SK-N-SH treated with all-trans-retinoic acid at 6 μM for 48 hours (cell line): ENCODE results near the gene SLC18A2.

ENCODE experiments used
- POU6F1 ChIP-seq: fragments of 250-450 bp; sonication (Bioruptor Pico); IDR thresholded peaks from 2 replicates; pipeline ENCODE4 v1.8.0; 2021; ENCODE audit warnings: low read depth, mild to moderate bottlenecking, moderate library complexity, borderline replicate concordance
- TCF4 ChIP-seq: fragments of 250-450 bp; sonication (Bioruptor Pico); IDR thresholded peaks from 2 replicates; pipeline ENCODE4 v1.8.0; 2021; ENCODE audit warnings: mild to moderate bottlenecking, moderate library complexity, borderline replicate concordance
- TOX ChIP-seq: fragments of 250-450 bp; sonication (Bioruptor Pico); IDR thresholded peaks from 2 replicates; pipeline ENCODE4 v1.8.0; 2021; ENCODE audit warnings: mild to moderate bottlenecking, moderate library complexity, borderline replicate concordance

GRCh38 chr10:117275121-117275520 lies 34.2 kb downstream of the SLC18A2 start:
- no peak for TF ChIP-seq TOX (CRISPR knock-in tag)
- no peak for TF ChIP-seq TCF4 (CRISPR knock-in tag)
- no peak for TF ChIP-seq POU6F1 (CRISPR knock-in tag)
